CD8-positive, alpha-beta memory T cell (primary cell): ENCODE results near the gene PTPRM. TPM values are rescaled to one million over a fixed set of nuclear protein-coding genes. Genes with fewer than 3 reads are reported as not detected.

Experiments used
- CTCF ChIA-PET: fragments of 350-600 bp; sonication (Branson Sonifier 250); formaldehyde crosslinking; loops from one replicate; lab custom pipeline; 2021; ENCODE audit warnings: antibody characterized with exemption; lab: Charles Lee
- POLR2A ChIA-PET: fragments of 350-600 bp; sonication (Branson Sonifier 250); formaldehyde crosslinking; loops from one replicate; lab custom pipeline; 2021; ENCODE audit warnings: antibody characterized with exemption; lab: Charles Lee
- DNase-seq, 5 donors: peaks; one replicate each; pipeline versions ENCODE4 v3.0.0 to v3.0.0-alpha.2; 2020 to 2022; ENCODE audit warnings: mixed read lengths in 1 of 5
- H3K27ac ChIP-seq: one replicate; pipeline ENCODE4 v1.7.0; 2013; ENCODE audit warnings: low read depth, mild to moderate bottlenecking, low read length, moderate library complexity
- H3K27me3 ChIP-seq: 2 replicates; pipeline ENCODE4 v1.7.0; 2013; ENCODE audit warnings: low read length, mild to moderate bottlenecking; ENCODE audit not compliant: insufficient read depth, poor library complexity, severe bottlenecking
- H3K36me3 ChIP-seq: 2 replicates; pipeline ENCODE4 v1.7.0; 2013; ENCODE audit warnings: mild to moderate bottlenecking, low read length, moderate library complexity; ENCODE audit not compliant: insufficient read depth
- H3K4me1 ChIP-seq: 2 replicates; pipeline ENCODE4 v1.7.0; 2013; ENCODE audit warnings: mild to moderate bottlenecking, low read length, moderate library complexity; ENCODE audit not compliant: insufficient read depth
- H3K4me3 ChIP-seq: 2 replicates; pipeline ENCODE4 v1.7.0; 2013; ENCODE audit warnings: mild to moderate bottlenecking, low read length
- H3K9me3 ChIP-seq: 2 replicates; pipeline ENCODE4 v1.7.0; 2013; ENCODE audit warnings: mild to moderate bottlenecking, low read length
- H3K27ac Mint-ChIP-seq, 8 donors: one replicate each; pipeline ENCODE4 v1.8.0; 2020 to 2021; ENCODE audit warnings: mixed read lengths in 8 of 8, mild to moderate bottlenecking in 6 of 8, inconsistent platforms in 3 of 8, moderate library complexity in 3 of 8
- H3K27me3 Mint-ChIP-seq, 2 donors: one replicate each; pipeline ENCODE4 v1.8.0; 2020 to 2021; ENCODE audit warnings: mixed read lengths in 2 of 2, mild to moderate bottlenecking in 1 of 2, moderate library complexity in 1 of 2
- H3K36me3 Mint-ChIP-seq, 3 donors: one replicate each; pipeline ENCODE4 v1.8.0; 2020 to 2021; ENCODE audit warnings: mixed read lengths in 3 of 3, inconsistent platforms in 1 of 3, mild to moderate bottlenecking in 1 of 3
- H3K4me1 Mint-ChIP-seq, 3 donors: one replicate each; pipeline ENCODE4 v1.8.0; 2020 to 2021; ENCODE audit warnings: mixed read lengths in 3 of 3, inconsistent platforms in 1 of 3, mild to moderate bottlenecking in 1 of 3
- H3K4me3 Mint-ChIP-seq, 7 donors: one replicate each; pipeline ENCODE4 v1.8.0; 2020 to 2021; ENCODE audit warnings: mixed read lengths in 7 of 7, mild to moderate bottlenecking in 6 of 7, moderate library complexity in 4 of 7, inconsistent platforms in 2 of 7
- H3K9me3 Mint-ChIP-seq, 5 donors: one replicate each; pipeline ENCODE4 v1.8.0; 2020 to 2022; ENCODE audit warnings: mixed read lengths in 5 of 5, mild to moderate bottlenecking in 3 of 5, moderate library complexity in 2 of 5, inconsistent platforms in 1 of 5
- polyA plus RNA-seq: library from polyadenylated mRNA; unstranded; fragments of 300-500 nt; fragmentation: Illumina TruSeq; gene quantifications from one replicate; pipeline ENCODE4 v1.2.3, GENCODE V29; 2021
- total RNA-seq, 2 experiments: library from RNA; stranded (reverse); gene quantifications; one replicate each; pipeline ENCODE4 v1.2.3, GENCODE V29; 2021

PTPRM gene
- total and polyA plus RNA-seq, 3 experiments from 2014 or later, result 3.9 to 7.4 (median 5.3) TPM

DNA sequence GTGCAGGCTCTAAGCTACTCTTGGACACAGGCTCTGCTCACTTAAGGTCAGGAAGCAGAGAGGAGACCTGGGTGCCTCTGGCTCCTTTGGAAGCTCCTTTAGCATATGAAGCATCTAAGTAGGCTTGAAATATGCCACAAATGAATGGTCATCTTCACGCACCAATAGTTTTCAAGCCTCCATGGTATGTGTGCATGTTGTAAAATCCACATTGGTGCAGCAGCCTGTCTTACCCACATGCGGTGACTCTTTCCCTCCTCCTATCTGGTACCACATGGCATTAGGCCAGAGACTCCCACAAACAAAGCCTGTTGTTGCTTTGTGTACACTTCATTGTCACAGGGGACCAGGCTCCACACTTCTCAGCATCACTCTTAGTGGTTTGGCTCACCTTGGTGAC lies 599.9 kb downstream of the PTPRM start:
- no peaks in the 10 kb centered on the region for H3K36me3 ChIP-seq
- no peak overlapping the region for H3K4me3 ChIP-seq
- POLR2A ChIA-PET, result no interaction called here
- peaks cover 0 to 3% (median 0%) of the 10 kb centered on the region in 5 donors for H3K9me3 Mint-ChIP-seq
- H3K27ac Mint-ChIP-seq, result no peak overlapping the region
- H3K27me3 Mint-ChIP-seq, result peaks cover 0 to 2% of the 10 kb centered on the region in 2 donors
- CTCF ChIA-PET, result no interaction called here
- no peak overlapping the region for H3K4me3 Mint-ChIP-seq
- no peaks in the 10 kb centered on the region for H3K36me3 Mint-ChIP-seq
- H3K27ac ChIP-seq, result no peak overlapping the region
- H3K4me1 ChIP-seq, result no peaks in the 10 kb centered on the region
- no peaks in the 10 kb centered on the region for H3K4me1 Mint-ChIP-seq
- no peaks in the 10 kb centered on the region for H3K9me3 ChIP-seq
- no peak for DNase-seq
- H3K27me3 ChIP-seq, result no peaks in the 10 kb centered on the region

DNA sequence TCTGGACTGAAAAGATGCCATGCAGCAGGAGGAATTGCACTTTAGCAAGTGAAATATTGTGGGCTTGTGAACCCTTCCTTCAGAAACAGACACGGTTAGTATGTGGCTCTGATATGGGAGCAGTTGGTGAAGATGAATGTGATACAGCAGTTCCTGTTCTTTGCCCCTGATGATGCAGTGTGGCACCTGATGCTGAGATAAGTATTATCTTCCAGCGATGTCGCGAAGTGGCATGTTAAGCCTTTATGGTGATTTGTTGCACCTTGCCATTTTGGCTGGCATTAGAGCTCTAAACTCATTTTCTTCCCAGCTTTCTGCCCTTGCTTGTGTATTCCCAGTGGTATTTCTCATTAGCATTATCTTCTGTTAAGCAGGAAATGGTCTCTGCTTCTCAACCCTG lies 600.6 kb downstream of the PTPRM start:
- Mint-ChIP-seq H3K4me1 (no peaks in the 10 kb centered on the region), H3K27me3 (peaks cover 0 to 2% of the 10 kb centered on the region in 2 donors), H3K9me3 (peaks cover 0 to 3% (median 0%) of the 10 kb centered on the region in 5 donors), H3K4me3 (no peak overlapping the region), H3K27ac (no peak overlapping the region), H3K36me3 (no peaks in the 10 kb centered on the region)
- no peak overlapping the region for H3K27ac ChIP-seq
- POLR2A ChIA-PET, result no interaction called here
- no peak overlapping the region for H3K4me3 ChIP-seq
- CTCF ChIA-PET, result no interaction called here
- H3K4me1 ChIP-seq, result no peaks in the 10 kb centered on the region
- DNase-seq, result no peak
- no peaks in the 10 kb centered on the region for H3K36me3 ChIP-seq
- no peaks in the 10 kb centered on the region for H3K9me3 ChIP-seq
- no peaks in the 10 kb centered on the region for H3K27me3 ChIP-seq

DNA sequence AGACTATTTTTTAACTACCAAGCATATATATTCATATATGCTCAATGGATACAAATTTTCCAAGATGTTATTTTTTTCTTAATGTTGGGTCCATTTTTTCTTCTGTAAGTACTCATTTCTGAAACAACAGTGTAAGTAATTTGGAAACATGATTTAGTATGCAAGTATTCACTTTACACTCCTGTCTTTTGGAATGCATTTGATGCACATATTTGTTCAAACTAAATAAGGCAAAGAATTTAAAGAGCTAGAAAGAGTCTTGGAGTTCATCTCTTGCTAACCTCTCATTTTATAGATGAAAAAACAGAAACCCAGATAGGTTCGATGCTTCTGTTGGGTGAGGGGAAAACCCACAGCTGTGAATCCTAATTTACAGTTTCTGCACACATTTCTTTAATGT lies 602.6 kb downstream of the PTPRM start:
- H3K27ac Mint-ChIP-seq, result no peak overlapping the region
- Histone ChIP-seq H3K4me1 (no peaks in the 10 kb centered on the region), H3K9me3 (no peaks in the 10 kb centered on the region), H3K27ac (no peak overlapping the region), H3K4me3 (no peak overlapping the region), H3K27me3 (no peaks in the 10 kb centered on the region), H3K36me3 (no peaks in the 10 kb centered on the region)
- H3K9me3 Mint-ChIP-seq, result peaks cover 0 to 3% (median 0%) of the 10 kb centered on the region in 5 donors
- H3K27me3 Mint-ChIP-seq, result peaks cover 0 to 2% of the 10 kb centered on the region in 2 donors
- no peak for DNase-seq
- H3K4me3 Mint-ChIP-seq, result no peak overlapping the region
- H3K36me3 Mint-ChIP-seq, result no peaks in the 10 kb centered on the region
- no peaks in the 10 kb centered on the region for H3K4me1 Mint-ChIP-seq
- POLR2A ChIA-PET, result no interaction called here
- CTCF ChIA-PET, result interaction anchor here (1.0 kb wide), 1 partner anchor 12 kb away, joined by 4 read pairs; no protein-coding TSS in a partner anchor

DNA sequence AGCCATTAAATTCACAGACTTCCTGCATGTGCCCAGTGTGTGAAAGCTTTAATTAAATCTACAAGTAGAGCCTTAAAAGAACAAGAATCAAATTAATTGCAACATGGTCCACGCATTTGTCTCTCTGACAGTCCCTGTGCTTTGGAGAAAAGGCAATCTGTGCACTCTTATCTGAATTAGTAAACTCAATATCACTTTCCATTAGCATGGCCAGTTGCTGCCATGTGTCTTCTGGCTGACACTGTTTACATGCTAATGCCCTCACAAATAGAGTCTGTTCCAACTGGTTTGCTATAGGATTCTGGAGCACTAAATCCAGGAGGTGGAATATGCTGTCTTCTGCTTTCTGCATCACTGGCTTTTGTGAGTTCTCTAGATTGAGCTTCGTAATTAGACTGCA lies 607.7 kb downstream of the PTPRM start:
- no peak overlapping the region for H3K27ac Mint-ChIP-seq
- Histone ChIP-seq H3K4me3 (no peak overlapping the region), H3K27ac (no peak overlapping the region), H3K9me3 (no peaks in the 10 kb centered on the region), H3K27me3 (no peaks in the 10 kb centered on the region), H3K4me1 (no peaks in the 10 kb centered on the region), H3K36me3 (no peaks in the 10 kb centered on the region)
- no peak for DNase-seq
- H3K27me3 Mint-ChIP-seq, result peaks cover 0 to 2% of the 10 kb centered on the region in 2 donors
- H3K9me3 Mint-ChIP-seq, result peaks cover 0 to 2% (median 0%) of the 10 kb centered on the region in 5 donors
- no peaks in the 10 kb centered on the region for H3K36me3 Mint-ChIP-seq
- no peaks in the 10 kb centered on the region for H3K4me1 Mint-ChIP-seq
- H3K4me3 Mint-ChIP-seq, result no peak overlapping the region
- POLR2A ChIA-PET, result no interaction called here
- CTCF ChIA-PET, result no interaction called here

GRCh38 chr18:8175501-8176061 lies 608.5 kb downstream of the PTPRM start:
- Mint-ChIP-seq H3K27ac (no peak overlapping the region), H3K9me3 (peaks cover 0 to 2% (median 0%) of the 10 kb centered on the region in 5 donors), H3K4me3 (no peak overlapping the region), H3K4me1 (no peaks in the 10 kb centered on the region), H3K36me3 (no peaks in the 10 kb centered on the region), H3K27me3 (peaks cover 0 to 2% of the 10 kb centered on the region in 2 donors)
- CTCF ChIA-PET, result no interaction called here
- Histone ChIP-seq H3K4me1 (no peaks in the 10 kb centered on the region), H3K4me3 (no peak overlapping the region), H3K27me3 (no peaks in the 10 kb centered on the region), H3K36me3 (no peaks in the 10 kb centered on the region), H3K27ac (no peak overlapping the region), H3K9me3 (no peaks in the 10 kb centered on the region)
- DNase-seq, result no peak
- POLR2A ChIA-PET, result no interaction called here

DNA sequence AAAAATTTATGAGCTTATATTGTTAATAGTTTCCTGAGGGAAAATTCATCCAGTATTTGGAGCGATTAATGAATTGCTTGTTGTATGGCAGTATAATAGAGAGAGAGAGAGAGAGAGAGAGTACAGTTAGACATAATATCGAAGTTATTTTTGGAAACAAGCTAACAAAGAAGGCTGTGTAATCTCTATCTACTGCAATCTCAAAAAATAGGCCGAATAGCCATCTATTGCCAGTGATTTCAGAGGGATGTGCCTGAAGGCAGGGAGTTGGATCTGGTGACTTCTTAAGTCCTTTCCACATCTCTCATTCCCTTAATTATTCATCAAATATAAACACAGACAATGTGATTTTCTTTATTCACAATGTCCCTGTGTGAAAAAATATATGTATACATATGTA lies 609.0 kb downstream of the PTPRM start:
- H3K27me3 Mint-ChIP-seq, result peaks cover 0 to 2% of the 10 kb centered on the region in 2 donors
- peaks cover 0 to 4% (median 0%) of the 10 kb centered on the region in 5 donors for H3K9me3 Mint-ChIP-seq
- no peak overlapping the region for H3K27ac Mint-ChIP-seq
- Histone ChIP-seq H3K36me3 (no peaks in the 10 kb centered on the region), H3K4me3 (no peak overlapping the region), H3K4me1 (no peaks in the 10 kb centered on the region), H3K9me3 (no peaks in the 10 kb centered on the region), H3K27ac (no peak overlapping the region), H3K27me3 (no peaks in the 10 kb centered on the region)
- CTCF ChIA-PET, result no interaction called here
- no peaks in the 10 kb centered on the region for H3K4me1 Mint-ChIP-seq
- no peak overlapping the region for H3K4me3 Mint-ChIP-seq
- no peak for DNase-seq
- H3K36me3 Mint-ChIP-seq, result no peaks in the 10 kb centered on the region
- POLR2A ChIA-PET, result no interaction called here

GRCh38 chr18:8176554-8176953 lies 609.4 kb downstream of the PTPRM start:
- POLR2A ChIA-PET, result no interaction called here
- Histone ChIP-seq H3K36me3 (no peaks in the 10 kb centered on the region), H3K9me3 (no peaks in the 10 kb centered on the region), H3K27me3 (no peaks in the 10 kb centered on the region), H3K4me1 (no peaks in the 10 kb centered on the region), H3K4me3 (no peak overlapping the region), H3K27ac (no peak overlapping the region)
- no peaks in the 10 kb centered on the region for H3K36me3 Mint-ChIP-seq
- no peak for DNase-seq
- no peaks in the 10 kb centered on the region for H3K4me1 Mint-ChIP-seq
- H3K9me3 Mint-ChIP-seq, result peaks cover 0 to 4% (median 0%) of the 10 kb centered on the region in 5 donors
- H3K27ac Mint-ChIP-seq, result no peak overlapping the region
- CTCF ChIA-PET, result no interaction called here
- H3K4me3 Mint-ChIP-seq, result no peak overlapping the region
- no peaks in the 10 kb centered on the region for H3K27me3 Mint-ChIP-seq

DNA sequence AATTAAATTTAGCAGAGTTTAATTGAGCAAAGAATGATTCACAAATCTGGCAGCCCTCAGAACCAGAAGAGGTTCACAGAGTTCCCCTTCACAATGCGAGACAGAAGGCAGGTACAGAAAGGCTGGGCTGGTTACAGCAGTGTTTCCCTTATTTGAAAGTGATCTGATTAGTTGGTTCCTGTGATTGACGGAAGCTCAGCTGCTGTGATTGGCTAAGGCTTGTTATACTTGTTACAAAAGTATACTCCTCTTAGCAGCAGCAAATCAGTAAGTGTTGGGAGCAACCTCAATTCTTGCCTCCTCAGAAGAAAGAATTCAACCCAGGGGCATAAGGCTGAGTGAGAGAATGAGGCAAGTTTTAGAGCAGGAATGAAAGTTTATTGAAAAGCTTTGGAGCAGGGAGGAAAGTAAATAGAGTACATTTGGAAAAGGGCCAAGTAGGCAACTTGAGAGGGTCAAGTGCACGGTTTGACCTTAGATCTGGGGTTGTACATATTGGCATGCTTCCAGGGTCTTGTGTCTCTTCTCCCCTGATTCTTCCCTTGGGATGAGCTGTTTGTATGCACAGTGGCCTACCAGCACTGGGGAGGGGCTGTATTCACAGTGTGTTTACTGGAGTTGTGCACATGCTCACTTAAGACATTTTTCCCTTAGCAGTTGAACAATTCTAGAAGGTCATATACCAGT lies 610.4 kb downstream of the PTPRM start:
- Mint-ChIP-seq H3K4me3 (no peak overlapping the region), H3K9me3 (peaks cover 0 to 4% (median 0%) of the 10 kb centered on the region in 5 donors), H3K36me3 (no peaks in the 10 kb centered on the region), H3K27me3 (no peaks in the 10 kb centered on the region), H3K27ac (no peak overlapping the region), H3K4me1 (no peaks in the 10 kb centered on the region)
- ChIA-PET POLR2A (no interaction called here), CTCF (no interaction called here)
- Histone ChIP-seq H3K4me3 (no peak overlapping the region), H3K36me3 (no peaks in the 10 kb centered on the region), H3K27me3 (no peaks in the 10 kb centered on the region), H3K27ac (no peak overlapping the region), H3K4me1 (no peaks in the 10 kb centered on the region), H3K9me3 (no peaks in the 10 kb centered on the region)
- no peak for DNase-seq
